ENCODE measurements around the gene BCORL1.

BCORL1 gene

DNA sequence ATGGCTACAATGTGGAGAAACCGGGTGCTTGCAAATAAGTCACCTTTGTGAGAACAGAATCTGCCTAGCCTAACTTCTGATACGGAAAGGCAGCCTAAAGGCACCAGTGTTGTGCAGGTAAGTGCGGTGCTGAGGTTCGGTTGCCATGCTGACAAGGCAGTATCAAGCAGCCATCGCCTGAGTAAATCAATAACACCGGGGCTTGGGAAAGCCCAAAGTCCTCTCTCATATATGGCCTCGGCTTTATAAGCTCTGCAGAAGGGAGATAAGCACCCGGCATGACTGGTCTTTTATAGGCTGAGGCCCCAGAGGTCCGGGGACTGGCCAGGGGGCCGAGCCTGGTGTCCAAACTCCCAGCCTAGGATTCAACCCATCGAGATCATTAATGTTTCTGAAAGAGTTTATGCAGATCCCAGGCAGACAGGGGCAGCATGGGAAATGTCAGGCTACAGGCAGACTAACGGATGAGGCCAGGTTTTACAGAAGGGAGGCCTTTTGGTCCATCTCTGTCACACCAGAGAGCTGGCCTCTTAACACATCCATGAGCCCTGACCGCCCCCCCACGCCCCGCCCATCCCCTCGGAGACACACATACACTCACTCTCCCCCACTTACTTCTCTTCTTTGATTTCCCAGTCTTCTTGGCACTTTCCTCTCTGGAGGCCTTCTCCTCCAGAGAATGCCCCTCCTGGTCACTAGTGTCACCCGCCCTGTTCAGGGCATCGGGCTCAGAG, 89.3 kb downstream of the BCORL1 start:
- no peak for DNase-seq

- DNase-seq, result no peak
These were observed 89.9 kb downstream of the BCORL1 start for GRCh38 chrX:130072345-130072740.

DNA sequence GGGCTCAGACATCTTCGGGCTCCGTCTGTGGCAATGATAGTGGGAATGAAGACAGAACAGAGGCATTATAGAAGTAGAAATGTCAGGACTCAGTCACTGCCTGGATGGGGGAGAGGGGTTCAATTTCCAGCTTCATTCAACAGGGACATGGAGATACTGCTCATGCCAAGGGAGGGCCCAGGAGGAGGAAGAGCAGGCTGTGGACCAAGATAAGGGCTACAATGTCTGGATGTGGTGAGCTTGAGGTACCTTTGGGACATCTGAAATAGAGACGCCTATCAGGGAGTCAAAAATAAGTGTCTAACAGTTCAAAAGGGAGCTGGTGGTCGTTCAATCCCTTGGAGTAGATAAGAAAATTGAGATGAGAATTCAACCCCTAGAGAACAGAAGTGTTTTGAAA, 93.3 kb downstream of the BCORL1 start:
- no peak for DNase-seq

GRCh38 chrX:130079824-130080406, 97.5 kb downstream of the BCORL1 start:
- peak; percentile 5 for DNase-seq

DNA sequence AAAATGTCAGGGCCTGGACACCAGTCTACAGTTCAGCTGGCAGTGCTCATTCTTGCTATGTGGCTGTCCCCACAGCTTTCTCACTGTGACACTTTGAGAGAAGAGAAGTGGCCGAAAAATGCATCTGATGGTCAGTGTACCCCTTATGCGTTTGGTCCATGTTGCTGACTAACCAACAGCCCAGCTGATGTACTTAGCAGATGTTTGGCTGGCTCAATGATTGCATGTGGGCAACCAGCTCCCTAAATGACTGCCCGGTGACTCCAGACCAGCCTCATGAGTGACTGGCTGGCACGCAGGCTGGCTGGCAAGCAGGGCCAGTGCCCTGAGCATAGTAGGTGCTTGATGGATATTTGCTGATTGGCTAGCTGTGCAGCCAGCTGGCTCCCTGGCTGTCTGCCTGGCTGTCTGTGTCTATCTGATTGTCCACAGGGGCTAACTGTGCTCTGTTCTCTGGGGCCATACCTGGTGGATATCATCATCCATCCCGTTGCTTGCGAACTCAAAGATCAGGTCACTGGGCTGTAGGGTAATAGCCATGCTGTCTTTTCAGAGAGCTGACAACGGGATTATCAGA, 98.4 kb downstream of the BCORL1 start:
- no peak for DNase-seq

DNA sequence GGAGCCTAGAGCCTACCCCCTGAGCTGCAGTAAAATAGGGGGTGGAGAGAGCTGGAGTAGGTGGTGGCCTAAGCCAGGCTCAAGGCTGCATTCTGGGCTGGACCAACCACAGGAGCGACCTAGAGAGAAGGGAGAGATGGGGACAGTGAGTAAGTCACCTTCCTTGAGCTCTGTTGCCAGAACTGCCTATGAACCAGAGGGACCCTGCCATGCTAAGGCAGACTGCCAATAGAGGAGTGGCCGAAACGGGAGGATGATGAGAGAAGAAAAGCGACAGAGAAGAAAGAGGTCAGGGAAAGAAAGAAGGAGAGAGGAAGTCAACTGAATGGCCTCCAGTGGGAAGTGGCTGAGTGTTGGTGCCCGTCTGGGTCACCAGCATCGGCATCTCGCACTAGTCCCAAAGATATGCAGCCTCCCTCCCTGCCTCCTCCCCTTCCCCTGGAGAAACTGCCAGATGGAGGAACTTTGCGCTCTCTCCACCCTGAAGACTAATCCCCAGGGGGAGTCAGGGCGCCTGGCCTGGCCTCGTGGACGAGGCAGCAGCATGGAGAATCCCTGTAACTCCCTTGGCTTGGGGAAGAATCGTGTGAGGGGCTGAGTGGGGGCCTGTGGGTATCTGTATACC, 99.1 kb downstream of the BCORL1 start:
- DNase-seq, result no peak

GRCh38 chrX:130082244-130083106, 100.0 kb downstream of the BCORL1 start:
- no peak for DNase-seq

DNA sequence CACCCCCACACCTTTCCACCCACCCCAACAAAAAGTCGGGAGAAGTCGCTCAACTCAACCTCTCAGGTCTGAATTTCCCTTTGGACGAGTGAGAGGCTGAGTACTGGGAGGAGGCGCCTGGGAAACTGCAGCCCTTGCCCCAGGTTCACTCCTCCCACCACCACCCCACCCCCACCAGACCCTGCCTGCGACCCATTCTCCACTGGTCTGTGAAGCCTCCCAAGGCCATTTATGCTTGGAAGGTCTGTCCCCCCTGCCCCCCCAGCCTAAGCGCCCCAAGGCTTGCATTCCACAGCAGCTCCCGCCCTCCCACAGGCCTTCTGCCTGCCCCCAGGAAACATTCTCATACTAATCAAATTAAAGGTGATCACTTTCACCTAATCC, 100.7 kb downstream of the BCORL1 start:
- DNase-seq, result no peak

- DNase-seq, result no peak
These were observed 101.4 kb downstream of the BCORL1 start for GRCh38 chrX:130083656-130084382.

DNA sequence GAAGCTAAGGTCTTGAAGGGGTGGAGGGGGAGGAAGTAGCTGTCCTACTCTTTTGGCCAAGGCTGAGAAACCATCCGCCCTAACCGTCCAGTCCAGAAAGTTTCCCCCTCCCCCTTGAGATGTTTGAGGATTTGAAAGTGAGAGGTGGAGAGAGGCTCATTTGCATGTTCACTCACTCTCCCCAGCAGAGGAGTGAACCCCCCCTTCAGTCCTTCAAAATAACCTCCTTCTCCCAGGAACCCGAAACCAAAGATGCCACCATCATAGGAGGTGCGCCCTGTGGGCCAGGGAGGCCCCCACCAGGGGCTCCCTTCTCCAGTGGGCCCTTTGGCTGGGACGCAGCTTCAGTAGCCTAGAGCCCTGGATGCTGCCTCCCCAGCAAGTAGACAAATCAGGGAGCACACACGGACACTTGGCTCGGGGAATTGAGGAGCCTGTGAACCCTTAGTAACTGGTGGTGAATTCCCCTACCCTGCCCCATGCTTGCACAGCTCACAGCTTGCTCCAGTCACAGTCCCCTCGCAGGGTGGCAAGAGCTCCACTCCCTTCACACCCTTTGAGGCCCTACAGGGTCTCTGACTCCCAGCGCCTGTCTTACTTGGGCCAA, 102.3 kb downstream of the BCORL1 start:
- DNase-seq, result no peak

GRCh38 chrX:130085551-130086446, 103.4 kb downstream of the BCORL1 start:
- no peak for DNase-seq

DNA sequence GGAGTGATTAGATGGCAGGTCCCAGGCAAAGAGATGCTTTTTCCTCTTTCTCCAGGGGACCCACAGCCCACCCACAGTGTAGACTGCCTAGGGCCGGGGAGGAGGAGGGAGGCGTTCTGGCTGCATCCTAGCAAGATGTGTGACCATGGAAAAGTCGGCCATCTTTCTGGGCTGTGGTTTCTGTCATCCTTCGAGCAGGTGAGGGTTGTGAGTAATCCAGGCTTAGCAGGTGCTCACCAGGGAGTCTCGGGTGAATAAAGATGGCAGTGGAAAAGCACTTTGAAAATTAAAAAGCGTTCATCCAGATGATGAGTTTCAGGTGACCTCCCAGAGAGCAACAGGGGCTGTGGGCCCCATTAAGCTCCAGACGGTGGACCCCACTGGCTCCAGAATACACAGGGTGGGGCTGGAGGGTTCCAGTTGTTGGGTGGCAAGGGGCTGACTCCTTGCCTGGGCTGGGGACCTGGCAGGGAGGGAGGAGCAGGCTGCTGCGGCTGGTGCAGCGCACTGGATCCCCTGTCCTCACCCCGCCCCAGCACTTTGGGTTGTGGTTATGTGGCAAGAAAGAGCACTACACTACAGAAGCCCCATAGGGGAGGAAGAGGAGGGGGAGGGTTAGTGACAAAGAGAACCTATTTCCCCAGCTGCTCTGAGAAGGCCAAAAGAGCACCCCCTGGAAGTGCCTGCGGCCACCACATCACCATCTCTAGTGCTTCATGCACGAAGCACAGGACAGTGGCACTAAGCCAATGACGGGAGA, 104.2 kb downstream of the BCORL1 start:
- peak; percentile 83 for DNase-seq

GRCh38 chrX:130090364-130090763, 107.9 kb downstream of the BCORL1 start:
- DNase-seq, result no peak

DNA sequence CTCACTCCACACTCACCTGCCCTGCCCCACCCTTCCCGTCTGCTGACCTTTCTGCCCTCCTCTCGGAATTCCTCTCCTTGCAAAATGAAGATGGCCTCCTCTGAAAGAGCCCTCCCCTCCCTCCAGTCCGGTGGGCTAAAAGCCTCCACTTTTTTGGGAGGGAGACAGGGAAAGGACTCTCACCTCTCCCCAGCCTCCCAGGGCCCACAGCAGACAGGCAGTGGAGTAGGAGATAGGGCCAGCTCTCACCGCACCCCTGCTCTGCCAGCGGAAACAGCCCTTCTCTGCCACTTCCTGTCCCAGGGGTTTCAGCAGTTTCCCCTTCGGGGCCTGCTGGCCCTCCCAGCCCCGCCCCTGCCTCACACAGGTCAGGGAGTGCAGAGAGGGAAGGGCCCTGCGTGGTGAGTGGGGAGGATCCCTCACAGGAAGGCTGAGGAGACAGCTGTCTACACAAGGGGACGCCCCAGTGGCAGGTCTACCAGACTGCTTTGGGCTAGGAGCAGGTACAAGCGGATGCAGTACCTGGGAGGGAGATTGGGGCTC, 109.6 kb downstream of the BCORL1 start:
- no peak for DNase-seq

DNA sequence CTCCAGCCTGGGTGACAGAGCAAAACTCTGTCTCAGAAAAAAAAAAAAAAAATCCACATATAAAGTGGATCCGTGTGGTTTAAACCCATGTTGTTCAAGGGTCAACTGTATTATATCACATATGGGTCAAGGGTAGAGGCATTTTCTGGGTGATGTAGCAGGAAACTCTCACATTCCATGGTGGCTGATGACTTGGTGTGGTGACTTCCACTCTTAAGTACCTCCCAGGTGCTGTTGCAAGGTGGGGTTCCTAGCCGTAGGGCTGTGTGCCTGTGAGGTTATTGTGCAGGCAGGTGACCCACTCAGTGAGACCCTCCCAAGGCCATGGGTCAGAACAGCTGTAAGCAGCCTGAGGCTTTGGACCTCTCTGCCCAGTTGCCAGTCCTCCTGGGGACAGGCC, 110.8 kb downstream of the BCORL1 start:
- no peak for DNase-seq

- DNase-seq, result no peak
These were observed 112.3 kb downstream of the BCORL1 start for GRCh38 chrX:130094696-130095095.

DNA sequence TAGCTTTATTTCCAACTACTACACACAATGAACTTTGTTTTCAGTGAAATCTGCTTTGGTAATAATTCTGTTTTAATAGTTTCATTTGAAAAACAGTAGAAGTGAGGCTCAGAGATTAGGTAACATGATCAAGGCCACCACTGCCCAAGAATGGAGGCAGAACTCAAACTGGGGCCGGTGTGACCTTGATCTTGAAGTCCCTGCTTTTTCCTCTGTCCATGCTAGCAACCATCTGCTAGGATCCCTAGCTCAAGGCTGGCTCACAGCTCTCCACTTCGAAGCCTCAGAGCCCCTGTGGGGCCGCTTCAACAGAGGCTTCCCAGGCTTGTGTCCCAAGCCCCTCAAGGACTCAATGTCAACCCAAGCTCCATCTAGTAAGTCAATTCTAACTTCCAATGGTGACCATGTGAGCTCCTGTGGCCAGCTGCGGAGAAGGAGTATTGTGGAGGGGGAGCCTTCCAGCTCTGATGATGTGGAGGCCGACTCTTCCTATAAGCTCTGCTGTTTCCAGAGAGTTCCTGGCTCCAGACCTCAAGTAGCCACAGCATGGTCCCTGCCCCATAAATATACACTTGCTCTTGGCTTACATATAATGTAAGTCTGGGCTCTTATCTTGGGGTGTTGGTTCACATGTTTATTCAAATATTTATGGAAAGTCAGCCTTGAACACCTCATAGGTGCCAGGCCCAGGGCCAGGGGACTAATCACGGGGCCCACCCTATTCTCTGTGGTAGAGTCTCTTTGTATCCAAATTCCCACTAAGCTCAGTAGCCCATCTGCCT, 113.0 kb downstream of the BCORL1 start:
- no peak for DNase-seq

DNA sequence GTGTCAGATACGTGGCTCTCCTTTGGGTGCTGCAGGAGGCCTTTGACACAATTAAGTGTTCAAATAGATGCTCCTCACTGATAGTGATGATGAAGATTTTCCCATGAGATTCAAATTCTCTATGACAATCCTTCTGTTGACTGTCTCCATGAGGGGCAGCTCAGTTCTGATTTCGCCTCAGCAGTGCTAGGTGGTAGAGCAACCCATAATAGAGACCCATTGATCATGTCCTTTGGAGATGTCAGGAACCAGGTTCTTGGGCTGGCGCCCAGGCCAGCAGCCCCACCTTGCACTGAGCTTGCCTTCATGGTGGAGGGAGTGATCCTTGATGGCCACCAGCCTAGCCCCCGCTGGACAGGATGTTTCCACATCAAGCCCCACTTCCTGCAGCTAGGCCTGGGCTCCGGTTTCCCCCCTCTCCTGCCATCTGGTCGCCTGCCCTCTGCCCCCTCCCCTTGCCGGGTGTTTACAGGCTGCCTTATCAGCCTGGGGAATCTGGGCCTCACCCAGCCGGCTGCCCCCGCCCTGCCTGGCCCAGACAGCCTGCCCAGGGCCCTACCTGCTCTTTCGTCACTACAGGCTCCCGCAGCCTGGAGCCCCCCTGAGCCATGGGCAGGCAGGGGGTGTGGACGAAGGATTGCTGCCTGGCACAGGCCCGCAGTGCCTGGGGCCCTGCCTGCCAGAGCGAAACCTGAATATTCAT, 115.2 kb downstream of the BCORL1 start:
- peak; percentile 52 for DNase-seq

Data from DMS79 (cell line).